HG02973 (cell line): ENCODE data around the gene CEBPZ.
"Not testable (repeated sequence)": the region's sequence is repeated elsewhere in the genome, so short reads cannot be mapped to it uniquely, and the experiment has no call there.

Experiments
- ATAC-seq: cut with Tn5 transposase; IDR thresholded peaks from one replicate; pipeline ENCODE4 v1.9.1; 2021; ENCODE audit warnings: moderate library complexity; ENCODE audit not compliant: unreplicated experiment

CEBPZ gene

GRCh38 chr2:37219046-37219445, 12.3 kb downstream of the CEBPZ start:
- no peak for ATAC-seq

- ATAC-seq = no peak
Measured at GRCh38 chr2:37215250-37215649, 16.1 kb downstream of the CEBPZ start.

- ATAC-seq = no peak
Measured at GRCh38 chr2:37211939-37212338, 19.5 kb downstream of the CEBPZ start.

GRCh38 chr2:37211212-37211611, 20.2 kb downstream of the CEBPZ start:
- no peak for ATAC-seq

DNA sequence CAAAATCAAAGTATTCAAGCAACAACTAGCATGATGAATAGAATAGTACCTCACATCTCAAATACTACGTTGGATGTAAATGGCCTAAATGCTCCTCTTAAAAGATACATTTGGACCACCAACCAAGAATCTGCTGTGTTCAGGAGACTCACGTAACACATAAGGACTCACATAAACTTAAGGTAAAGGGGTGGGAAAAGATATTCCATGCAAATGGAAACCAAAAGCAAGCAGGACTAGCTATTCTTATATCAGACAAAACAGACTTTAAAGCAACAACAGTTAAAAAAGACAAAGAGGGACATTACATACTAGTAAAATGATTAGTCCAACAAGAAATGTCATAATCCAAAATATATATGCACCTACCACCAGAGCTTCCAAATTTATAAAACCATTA, 24.6 kb downstream of the CEBPZ start:
- ATAC-seq = not testable (repeated sequence)

DNA sequence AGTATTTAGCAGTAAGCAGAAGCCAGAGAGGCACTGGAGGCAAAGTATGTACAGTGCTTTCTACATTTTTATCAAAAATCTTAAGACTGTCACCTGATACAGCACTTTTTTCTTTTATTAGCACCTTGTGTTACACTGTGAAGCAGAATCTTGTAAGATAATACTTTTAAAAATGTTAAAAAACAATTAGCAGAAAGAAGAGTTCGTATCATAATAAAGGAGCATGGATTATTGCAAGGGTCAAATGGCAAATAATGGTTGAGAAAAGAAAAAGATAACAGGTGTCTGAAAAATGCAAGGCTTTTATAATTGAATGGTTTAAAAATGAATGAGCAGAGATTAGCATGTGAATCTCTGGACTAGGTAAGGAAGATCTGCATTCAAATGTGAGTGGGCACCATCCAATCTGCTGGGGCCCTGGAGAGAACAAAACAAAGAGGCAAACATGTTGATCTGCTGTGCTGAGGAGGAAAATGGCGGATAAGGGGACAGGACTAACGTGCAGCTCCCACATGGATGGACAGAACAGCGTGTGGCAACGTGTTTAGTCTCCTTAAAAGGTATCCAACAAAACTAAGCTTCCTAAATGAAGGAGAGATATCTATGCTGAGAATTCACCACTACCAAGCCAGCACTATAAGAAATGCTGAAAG, 25.6 kb downstream of the CEBPZ start:
- ATAC-seq = no peak

- ATAC-seq = not testable (repeated sequence)
Measured at GRCh38 chr2:37205071-37205661, 26.2 kb downstream of the CEBPZ start.

- no peak for ATAC-seq
Measured at GRCh38 chr2:37203708-37204107, 27.7 kb downstream of the CEBPZ start.

DNA sequence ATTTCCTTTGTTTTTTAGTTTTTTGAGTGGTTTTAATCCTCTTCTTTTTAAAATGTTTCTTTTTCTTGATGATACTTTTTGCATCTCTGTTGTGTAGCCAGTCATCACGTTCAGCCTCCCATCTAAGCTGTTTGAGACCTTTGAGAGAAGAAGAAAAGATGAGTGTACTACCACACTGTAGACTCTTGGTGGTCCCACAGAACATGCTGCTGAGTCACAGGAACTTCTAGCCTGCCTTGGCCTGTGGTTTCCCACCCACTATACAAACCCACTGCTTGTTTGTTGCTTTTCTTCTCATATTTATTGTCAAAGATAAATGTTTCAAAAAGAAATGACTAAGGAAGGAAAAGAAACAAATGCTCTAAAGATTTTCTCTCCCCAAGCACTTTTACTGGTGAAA, 29.6 kb downstream of the CEBPZ start:
- ATAC-seq = no peak

DNA sequence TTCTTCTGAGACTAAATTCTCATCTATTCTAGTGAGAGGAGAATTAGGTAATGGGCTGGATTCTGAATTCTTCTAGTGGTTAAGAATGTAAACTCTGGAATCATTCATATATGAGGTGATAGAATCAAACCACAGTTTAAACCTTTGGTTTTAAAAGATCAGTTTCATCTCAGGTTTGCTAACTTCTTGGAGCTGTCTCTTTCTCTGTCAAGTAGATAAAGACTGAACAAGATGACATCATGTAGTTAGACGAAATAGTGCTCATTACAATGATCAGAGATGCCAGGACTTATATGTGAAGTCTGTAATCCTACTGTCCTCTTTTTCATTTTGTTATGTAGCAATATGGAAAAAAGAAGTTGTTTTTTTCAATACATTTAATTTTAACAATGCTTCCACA, 30.2 kb downstream of the CEBPZ start:
- no peak for ATAC-seq

- no peak for ATAC-seq
Measured at GRCh38 chr2:37198681-37199065, 32.7 kb downstream of the CEBPZ start.

DNA sequence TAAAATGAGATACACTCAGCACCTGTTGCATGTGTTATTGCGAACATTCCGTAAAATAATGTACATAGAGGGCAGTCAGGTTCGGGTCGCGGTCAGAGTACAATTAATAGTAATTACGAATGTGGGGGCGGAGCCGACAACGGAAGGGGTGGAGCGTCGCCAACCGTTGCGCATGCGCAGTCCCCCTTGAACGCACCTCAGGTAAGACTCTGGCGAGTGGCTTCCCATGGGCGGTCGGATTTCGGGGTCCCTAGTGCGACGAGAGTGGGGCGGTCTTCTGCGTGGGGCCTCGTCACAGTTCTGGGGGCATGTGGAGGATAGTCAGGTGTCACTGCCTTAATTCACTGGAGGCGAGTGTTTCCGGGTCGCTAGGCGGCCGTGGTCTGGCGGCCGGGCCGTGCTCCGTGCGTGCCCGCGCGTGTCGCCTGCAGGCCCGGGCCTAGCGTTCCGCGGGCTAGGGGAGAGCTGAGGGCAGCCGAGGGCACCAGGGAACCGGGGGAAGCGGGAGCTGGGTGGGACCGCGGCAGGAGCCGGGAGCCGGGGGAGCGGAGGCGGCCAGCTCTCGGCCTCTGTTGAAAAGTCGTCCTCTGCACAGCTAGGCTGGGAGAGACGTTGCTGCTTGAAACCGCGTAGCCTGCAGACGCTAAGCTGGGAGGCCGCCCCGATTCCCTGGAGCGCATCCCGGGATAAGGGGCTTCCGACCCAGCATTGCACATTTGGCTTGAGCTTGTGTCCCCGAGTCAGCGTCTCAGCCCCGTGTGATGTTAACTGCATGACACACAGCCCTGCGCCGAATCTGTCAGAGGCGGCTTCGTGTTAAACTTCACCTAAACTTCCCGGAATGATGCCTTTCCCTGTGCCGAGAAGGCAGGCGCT, 34.8 kb downstream of the CEBPZ start, which contains the start of gene CEBPZOS:
CEBPZOS (plus strand) TSS at position 177 of the 876 bp plus-strand sequence. CDS start 3,209 bp downstream, outside the sequence.
- ATAC-seq = peak; percentile 72

GRCh38 chr2:37195862-37196319, 35.5 kb downstream of the CEBPZ start:
- ATAC-seq = not testable (repeated sequence)

DNA sequence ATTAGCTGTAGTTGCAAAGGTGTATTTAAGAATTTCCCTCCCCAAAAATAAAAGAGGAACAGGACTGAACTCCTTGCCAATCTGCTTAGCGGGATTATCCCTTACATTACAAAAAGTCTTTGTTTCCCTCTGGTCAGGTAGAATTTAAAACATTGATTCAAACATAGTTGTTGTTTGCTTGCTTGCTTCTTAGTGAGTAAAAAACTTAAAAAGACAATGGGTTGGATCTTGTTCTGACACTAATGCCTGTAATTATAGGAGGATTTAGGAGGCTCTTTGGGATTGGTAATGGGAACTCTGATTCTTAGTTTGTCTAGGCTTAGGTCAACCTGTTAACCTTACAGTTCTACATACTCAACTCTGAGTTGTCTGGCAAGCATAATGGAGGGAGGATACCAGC, 38.8 kb downstream of the CEBPZ start:
- ATAC-seq = no peak

- ATAC-seq = no peak
Measured at GRCh38 chr2:37191747-37192146, 39.6 kb downstream of the CEBPZ start.

GRCh38 chr2:37191253-37191652, 40.1 kb downstream of the CEBPZ start:
- no peak for ATAC-seq

DNA sequence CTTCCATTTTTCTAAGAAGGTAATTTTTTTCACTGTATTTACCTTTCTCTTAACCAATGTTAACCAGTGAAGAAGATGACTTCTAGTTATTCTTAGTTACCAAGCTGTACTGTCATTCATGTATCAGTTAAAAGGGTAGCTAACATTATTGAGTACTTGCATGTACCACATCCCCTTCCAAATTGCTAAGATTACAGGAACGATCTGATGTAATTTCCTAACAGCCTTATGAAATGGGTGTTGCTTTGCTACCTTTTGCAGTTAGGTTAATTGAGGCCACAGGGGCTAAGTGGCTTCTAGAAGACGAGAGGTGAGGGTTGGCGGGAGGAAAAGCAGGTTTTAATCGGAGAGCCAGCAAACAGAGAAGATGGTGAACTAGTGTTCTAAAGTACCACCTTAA, 41.1 kb downstream of the CEBPZ start:
- ATAC-seq = no peak

DNA sequence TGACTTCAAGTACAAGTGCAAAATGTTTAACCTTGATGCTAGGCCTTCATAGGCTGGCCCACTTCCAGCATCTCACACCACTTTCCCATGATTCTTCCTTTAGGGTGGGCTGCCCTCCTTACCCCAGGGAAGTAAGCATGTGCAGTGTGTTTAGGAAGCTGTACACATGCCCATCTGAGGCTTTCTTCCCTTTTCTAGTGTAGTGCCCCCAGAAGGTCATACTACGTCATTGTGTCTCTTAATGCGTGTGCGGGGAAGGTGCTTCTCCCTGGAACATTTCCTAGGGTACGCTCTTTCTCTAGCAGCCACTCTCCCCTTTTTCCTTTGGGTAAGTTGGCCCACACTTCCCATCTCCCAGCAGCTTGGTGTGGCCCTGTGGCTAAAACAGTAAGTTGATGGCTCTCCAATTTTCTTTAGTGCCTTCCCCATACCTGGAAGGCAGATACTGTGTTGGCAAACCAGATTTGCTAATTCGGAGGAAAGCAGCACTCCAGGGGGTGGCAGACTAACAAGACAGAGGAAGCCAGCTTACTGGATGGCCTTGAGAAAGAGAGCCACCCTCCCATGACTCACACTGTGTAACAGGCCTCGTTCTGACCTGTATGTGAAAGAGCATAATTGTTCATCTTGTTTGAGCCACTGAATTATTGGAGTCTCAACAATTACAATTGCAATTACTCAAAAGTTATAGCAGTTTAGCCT, 41.8 kb downstream of the CEBPZ start:
- no peak for ATAC-seq

GRCh38 chr2:37188570-37188969, 42.8 kb downstream of the CEBPZ start, which contains the start of gene SULT6B1:
TSS of gene SULT6B1 (minus strand) at chr2:37188670. CDS start at chr2:37188640, 30 bp downstream.
- no peak for ATAC-seq

DNA sequence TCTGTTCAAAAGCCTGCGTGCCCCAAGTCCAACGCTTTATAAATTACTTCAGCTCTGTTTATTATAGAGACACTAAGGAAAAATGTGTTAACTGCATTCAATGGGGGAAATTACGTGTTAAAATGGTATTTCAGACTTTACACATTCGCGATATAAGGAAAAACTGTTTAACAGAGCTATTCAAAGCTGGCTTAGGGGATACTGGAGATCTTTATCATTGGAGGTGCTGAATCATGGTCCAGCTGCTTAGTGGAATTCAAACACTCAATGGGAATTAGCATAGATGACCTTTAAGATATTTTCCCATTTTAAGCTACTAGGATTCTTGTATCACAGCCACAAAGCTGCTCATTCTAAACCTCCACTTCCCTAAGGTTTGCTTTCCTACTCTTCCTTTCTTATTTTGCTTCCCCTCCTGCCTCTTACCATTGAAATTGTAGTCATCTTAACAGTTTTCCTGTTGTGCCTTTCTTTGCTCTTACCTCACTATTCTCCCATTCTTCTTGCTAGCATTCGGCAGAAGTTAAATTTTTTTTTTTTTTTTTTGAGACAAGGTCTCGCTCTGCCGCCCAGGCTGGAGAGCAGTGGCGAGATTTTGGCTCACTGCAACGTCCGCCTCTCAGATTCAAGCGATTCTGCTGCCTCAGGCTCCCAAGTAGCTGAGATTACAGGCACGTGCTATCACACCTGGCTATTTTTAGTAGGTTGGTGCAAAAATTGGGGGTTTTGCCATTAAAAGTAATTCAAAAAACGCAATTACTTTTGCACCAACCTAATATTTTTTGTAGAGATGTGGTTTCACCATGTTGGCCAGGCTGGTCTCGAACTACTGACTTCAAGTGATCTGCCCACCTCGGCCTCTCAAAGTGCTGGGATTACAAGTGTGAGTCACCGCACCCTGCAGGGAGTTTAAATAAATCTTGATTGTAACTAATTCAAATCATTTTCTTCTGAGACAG, 49.4 kb downstream of the CEBPZ start:
- ATAC-seq = no peak
